NCI-H226 (cell line): ENCODE results near the gene GCSAM.
"Not testable (repeated sequence)": the region's sequence is repeated elsewhere in the genome, so short reads cannot be mapped to it uniquely, and the experiment has no call there.

Source experiments
- DNase-seq: peaks from one replicate; pipeline ENCODE4 v3.0.0-alpha.2; 2015

Gene GCSAM

GRCh38 chr3:112097378-112097777 lies 35.7 kb downstream of the GCSAM start:
- DNase-seq = peak; percentile 99

- DNase-seq = peak; percentile 93
These were observed 36.9 kb downstream of the GCSAM start for GRCh38 chr3:112096176-112096575.

- no peak for DNase-seq
These were observed 37.3 kb downstream of the GCSAM start for GRCh38 chr3:112095731-112096130.

GRCh38 chr3:112093180-112093522 lies 39.9 kb downstream of the GCSAM start:
- no peak for DNase-seq

- peak; percentile 80 for DNase-seq
These were observed 40.4 kb downstream of the GCSAM start for GRCh38 chr3:112092496-112093179.

- no peak for DNase-seq
These were observed 42.0 kb downstream of the GCSAM start for GRCh38 chr3:112090887-112091586.

GRCh38 chr3:112089956-112090886 lies 42.8 kb downstream of the GCSAM start:
- DNase-seq = no peak

GRCh38 chr3:112088944-112089343 lies 44.1 kb downstream of the GCSAM start:
- DNase-seq = no peak

GRCh38 chr3:112087746-112088145 lies 45.3 kb downstream of the GCSAM start:
- DNase-seq = no peak

GRCh38 chr3:112086875-112087524 lies 46.0 kb downstream of the GCSAM start:
- peak; percentile 38 for DNase-seq

GRCh38 chr3:112086076-112086854 lies 46.8 kb downstream of the GCSAM start, which contains the start of gene C3orf52:
TSS of gene C3orf52 (plus strand) at chr3:112086389. CDS start at chr3:112086408, 19 bp downstream.
- peak; percentile 87 for DNase-seq

- no peak for DNase-seq
These were observed 47.3 kb downstream of the GCSAM start for GRCh38 chr3:112085735-112086075.

- DNase-seq = peak; percentile 24
These were observed 47.9 kb downstream of the GCSAM start for GRCh38 chr3:112084980-112085705.

GRCh38 chr3:112083239-112083638 lies 49.8 kb downstream of the GCSAM start:
- no peak for DNase-seq

- no peak for DNase-seq
These were observed 54.6 kb downstream of the GCSAM start for GRCh38 chr3:112078125-112079083.

GRCh38 chr3:112074616-112075497 lies 58.2 kb downstream of the GCSAM start:
- peak; percentile 97 for DNase-seq

- no peak for DNase-seq
These were observed 59.0 kb downstream of the GCSAM start for GRCh38 chr3:112074006-112074405.

- not testable (repeated sequence) for DNase-seq
These were observed 60.5 kb downstream of the GCSAM start for GRCh38 chr3:112072387-112073060.
